GM21723 (cell line): ENCODE measurements around the gene DIO2.

ENCODE experiments used
- ATAC-seq: cut with Tn5 transposase; IDR thresholded peaks from one replicate; pipeline ENCODE4 v1.9.1; 2021; ENCODE audit warnings: mild to moderate bottlenecking, moderate library complexity; ENCODE audit not compliant: unreplicated experiment

The DIO2 gene

GRCh38 chr14:80211153-80212022 lies at the start of gene DIO2:
Gene DIO2, minus strand, starts transcription at chr14:80211504. Its CDS starts 32 bp downstream, at chr14:80211472.
- ATAC-seq, result no peak

- no peak for ATAC-seq
These were observed 49.3 kb upstream of the DIO2 start for GRCh38 chr14:80260645-80261044.

DNA sequence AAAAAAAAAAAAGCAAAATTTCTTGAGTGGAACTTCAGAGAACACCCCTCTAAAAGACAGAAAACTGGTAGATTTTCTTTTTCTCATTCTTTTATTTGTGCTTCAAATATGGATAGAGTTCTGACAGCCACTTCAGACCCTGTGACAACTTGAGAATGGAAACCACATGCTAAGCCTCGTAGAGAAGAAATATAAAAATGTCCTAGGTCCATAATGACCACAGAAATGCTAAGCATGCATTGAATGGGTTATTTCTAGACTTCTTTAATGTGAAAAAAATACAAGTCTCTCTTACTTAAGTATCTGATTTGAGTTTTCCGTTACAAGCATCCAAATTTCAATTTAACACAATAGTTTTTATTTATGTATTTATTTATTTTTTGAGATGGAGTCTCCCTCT lies 28.3 kb upstream of the DIO2 start:
- ATAC-seq, result no peak

- no peak for ATAC-seq
These were observed 25.8 kb upstream of the DIO2 start for GRCh38 chr14:80237143-80237542.

DNA sequence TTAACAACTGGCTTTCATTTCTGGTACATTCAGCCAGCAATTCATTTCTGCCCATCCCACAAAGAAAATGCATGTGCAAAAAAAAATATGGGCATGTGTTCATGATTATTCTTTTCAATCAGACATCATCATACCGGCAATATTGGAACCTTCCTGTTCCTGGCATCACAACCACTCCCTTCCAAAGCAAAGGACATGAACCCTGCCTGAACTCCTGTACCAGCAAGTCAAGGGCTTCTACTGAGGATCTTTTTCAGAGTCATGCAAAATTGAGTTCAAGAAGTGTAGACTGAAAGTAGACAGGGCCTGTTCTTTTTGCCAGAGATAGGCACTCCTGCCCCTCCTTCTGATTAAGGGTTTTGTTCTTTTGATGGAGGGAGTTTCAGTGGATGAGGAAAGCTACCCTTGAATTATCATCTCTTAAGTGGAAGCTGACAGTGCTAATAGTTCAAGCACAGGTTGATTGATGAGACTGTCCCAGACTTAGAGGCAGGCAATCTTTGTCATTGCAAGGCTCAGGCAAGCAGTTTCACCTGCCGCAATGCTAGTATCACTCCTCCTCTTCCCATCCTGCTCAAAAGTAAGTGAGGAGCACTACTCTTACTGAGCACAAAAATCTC lies 22.3 kb upstream of the DIO2 start:
- ATAC-seq, result no peak

- ATAC-seq, result no peak
These were observed 20.4 kb upstream of the DIO2 start for GRCh38 chr14:80231702-80232101.

GRCh38 chr14:80223696-80224465 lies 12.6 kb upstream of the DIO2 start:
- no peak for ATAC-seq

DNA sequence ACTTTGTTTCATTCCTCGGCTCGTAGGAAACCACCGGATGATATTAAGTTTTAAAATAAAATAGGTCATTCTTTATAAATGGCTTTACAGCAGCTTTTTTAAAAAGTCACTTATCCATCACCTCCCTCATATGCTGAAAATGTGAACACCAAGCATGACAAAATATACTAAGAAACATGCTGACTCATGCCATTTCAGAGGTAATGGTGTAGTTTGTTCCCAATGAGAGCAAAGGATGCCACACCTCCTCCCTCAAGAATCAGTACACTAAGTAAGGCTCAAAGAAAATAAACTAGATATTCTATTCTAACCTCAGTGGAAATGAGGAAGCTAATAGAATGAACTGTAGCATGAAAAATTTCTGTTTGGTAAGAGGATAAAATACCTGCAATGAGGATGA lies 5.5 kb upstream of the DIO2 start:
- ATAC-seq, result no peak

DNA sequence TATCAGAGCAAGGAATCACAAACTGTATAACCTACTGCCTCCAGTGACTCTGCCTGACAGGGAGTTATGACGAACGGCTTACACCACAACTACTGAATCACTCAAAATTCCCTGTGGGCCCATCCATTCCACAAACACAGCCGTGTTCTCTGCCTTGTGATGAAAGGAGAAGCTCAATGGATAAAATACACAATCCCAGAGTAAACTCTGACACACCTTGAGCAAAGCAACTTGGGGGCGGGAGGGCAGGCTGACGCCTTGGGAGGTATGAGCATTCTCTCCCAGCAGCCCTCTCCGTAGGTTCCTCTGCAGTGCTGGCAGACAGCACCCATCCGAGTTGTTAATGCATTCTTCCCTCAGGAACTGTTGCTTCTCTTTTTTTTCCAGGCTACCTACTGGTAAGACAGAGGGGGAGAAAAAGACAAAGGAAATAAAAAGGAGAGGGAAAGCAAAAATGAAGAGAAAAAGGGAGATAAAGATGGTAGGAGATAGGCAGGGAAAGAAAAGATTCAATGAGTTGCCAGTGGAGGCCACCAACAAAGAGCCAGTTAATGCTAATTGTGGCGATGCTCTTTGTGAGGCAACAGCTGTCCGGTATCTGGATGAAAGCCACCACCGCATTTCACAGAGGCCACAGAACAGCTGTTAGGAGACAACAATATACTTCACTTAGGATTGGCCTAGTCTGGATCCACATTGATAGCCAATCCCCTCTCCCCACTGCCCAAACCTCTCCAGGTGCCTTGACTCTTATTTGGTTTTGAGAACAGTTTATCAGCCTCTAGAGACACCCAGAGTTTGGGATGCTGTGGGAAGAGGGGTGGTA lies 4.7 kb upstream of the DIO2 start:
- no peak for ATAC-seq

- ATAC-seq, result no peak
These were observed 3.8 kb upstream of the DIO2 start for GRCh38 chr14:80215081-80215480.

- peak; percentile 64 for ATAC-seq
These were observed 2.3 kb upstream of the DIO2 start for GRCh38 chr14:80213602-80214001.

DNA sequence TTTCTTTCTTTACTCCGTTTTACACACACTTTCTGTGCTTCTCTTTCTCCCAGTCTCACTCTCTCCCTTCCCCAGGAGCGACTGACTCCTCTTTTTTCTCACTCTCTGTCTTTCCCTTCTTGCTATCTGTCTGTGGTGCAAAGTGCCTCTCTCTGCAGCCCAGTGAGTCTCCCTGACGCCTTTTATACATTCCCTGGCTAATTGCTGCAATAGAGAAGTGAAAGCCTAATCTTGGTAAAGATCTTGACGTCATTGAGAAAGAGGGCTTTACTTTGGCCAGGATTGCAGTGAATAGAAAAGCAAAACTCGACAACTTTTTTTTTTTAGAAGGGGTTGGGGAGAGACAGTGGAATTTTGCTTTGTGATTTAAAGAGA lies 706 bp upstream of the DIO2 start:
- no peak for ATAC-seq

- no peak for ATAC-seq
These were observed 2.8 kb downstream of the DIO2 start for GRCh38 chr14:80208461-80208860.

DNA sequence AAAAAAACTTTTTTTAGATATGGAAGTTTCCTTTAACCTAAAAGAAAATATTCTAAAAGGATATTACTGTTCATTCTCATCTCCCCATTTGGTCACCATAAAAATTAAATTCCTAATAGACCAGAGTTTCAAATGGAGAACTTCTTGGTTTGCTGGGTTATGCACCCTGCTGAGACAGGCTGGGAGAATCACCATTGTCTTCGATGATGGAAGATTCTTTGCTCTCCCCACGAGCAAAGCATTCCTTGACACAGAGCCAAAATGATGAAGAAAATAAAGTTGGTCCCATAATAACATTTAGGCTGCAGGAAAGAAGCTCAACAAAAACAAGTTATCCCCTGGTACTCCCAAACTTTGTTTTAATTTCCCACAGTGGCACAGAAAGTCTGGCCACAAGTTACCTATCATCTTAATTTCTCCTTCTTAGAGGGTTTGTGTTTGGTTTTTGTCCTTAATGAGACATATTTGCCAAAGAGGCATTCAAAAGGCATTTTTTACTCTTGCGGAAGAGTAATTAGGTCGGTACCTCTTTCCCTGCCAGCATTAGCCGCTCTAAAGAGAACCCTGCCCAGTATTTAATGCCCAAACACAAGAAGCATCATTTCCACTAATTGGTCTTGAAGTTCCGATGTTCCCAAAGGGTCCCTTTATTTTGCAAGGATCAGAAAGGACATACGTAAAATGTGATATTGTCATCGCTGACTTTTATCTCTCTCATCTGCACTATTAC lies 4.8 kb downstream of the DIO2 start:
- ATAC-seq, result no peak

GRCh38 chr14:80202888-80203562 lies 8.3 kb downstream of the DIO2 start:
- no peak for ATAC-seq

GRCh38 chr14:80200093-80200492 lies 11.2 kb downstream of the DIO2 start:
- no peak for ATAC-seq

GRCh38 chr14:80188571-80188970 lies 22.7 kb downstream of the DIO2 start:
- ATAC-seq, result no peak

- ATAC-seq, result no peak
These were observed 25.0 kb downstream of the DIO2 start for GRCh38 chr14:80186301-80186800.

GRCh38 chr14:80176893-80177292 lies 34.4 kb downstream of the DIO2 start:
- ATAC-seq, result no peak
